HFF-Myc (cell line): Measurements from ENCODE around the gene BRD9.

ENCODE experiments used
- DNase-seq: peaks from one replicate; pipeline ENCODE4 v3.0.0-alpha.2; 2011; ENCODE audit warnings: low read depth; ENCODE audit errors: extremely low read depth
- H3K4me3 ChIP-seq: replicated peaks from 2 replicates; pipeline ENCODE4 v1.5.1; 2011; ENCODE audit warnings: low read depth, mild to moderate bottlenecking, control low read depth, low read length
- TF ChIP-seq, protein P1 (sequence below): IDR thresholded peaks from 2 replicates; pipeline ENCODE4 v1.5.1; 2012; ENCODE audit warnings: mild to moderate bottlenecking, low read depth, low read length, control low read depth; ENCODE audit errors: missing control alignments

The BRD9 gene

DNA sequence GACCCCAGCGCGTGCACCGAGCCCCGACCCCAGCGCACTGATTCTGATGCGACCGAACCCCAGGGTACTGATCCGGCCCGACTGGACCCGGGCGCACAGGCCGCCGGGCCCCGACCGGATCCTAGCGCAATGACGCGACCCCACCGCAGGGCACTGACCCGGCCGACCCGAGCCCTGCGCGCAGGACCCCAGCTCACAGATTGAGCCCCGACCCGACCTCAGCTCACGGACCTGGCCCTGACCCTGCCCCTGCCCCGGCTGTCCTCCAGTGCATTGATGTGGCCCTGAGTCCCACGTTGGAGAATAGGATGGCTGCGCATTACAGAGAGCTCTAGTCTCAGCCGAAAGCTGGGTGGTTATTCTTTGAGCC, 521 bp upstream of the BRD9 start:
- DNase-seq, result no peak
- TF ChIP-seq, protein P1, sequence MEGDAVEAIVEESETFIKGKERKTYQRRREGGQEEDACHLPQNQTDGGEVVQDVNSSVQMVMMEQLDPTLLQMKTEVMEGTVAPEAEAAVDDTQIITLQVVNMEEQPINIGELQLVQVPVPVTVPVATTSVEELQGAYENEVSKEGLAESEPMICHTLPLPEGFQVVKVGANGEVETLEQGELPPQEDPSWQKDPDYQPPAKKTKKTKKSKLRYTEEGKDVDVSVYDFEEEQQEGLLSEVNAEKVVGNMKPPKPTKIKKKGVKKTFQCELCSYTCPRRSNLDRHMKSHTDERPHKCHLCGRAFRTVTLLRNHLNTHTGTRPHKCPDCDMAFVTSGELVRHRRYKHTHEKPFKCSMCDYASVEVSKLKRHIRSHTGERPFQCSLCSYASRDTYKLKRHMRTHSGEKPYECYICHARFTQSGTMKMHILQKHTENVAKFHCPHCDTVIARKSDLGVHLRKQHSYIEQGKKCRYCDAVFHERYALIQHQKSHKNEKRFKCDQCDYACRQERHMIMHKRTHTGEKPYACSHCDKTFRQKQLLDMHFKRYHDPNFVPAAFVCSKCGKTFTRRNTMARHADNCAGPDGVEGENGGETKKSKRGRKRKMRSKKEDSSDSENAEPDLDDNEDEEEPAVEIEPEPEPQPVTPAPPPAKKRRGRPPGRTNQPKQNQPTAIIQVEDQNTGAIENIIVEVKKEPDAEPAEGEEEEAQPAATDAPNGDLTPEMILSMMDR, result no peak
- peak overlapping the region; percentile 98 for H3K4me3 ChIP-seq

DNA sequence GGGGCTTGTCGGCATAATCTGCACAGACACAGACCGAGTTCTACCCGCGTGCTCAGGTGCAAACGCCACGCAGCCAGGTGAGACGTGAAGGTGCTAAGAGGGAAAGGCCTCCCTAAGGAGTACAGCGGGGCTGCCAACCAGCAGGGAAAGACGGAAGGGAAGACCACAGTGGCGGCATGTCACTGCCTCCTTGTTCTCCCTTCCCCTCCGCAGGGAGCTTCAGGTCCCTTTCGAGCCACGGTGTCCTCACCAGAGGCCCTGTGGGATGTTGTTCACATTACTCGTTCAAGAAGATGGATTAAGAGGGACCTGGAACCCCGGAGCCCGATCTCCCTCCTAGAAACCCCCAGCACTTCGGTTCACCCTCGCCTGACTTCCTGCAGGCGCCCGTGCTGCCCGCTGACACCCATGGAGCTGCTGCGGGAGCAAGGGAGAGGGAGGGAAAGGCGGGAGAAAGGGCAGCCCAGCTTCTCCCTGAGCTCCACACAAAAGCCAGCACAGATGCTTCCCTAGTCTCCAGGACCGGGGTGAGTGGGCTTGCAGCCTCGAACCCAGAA, 686 bp downstream of the BRD9 start:
- TF ChIP-seq, protein P1, result no peak
- H3K4me3 ChIP-seq, result peak overlapping the region; percentile 98
- DNase-seq, result no peak

DNA sequence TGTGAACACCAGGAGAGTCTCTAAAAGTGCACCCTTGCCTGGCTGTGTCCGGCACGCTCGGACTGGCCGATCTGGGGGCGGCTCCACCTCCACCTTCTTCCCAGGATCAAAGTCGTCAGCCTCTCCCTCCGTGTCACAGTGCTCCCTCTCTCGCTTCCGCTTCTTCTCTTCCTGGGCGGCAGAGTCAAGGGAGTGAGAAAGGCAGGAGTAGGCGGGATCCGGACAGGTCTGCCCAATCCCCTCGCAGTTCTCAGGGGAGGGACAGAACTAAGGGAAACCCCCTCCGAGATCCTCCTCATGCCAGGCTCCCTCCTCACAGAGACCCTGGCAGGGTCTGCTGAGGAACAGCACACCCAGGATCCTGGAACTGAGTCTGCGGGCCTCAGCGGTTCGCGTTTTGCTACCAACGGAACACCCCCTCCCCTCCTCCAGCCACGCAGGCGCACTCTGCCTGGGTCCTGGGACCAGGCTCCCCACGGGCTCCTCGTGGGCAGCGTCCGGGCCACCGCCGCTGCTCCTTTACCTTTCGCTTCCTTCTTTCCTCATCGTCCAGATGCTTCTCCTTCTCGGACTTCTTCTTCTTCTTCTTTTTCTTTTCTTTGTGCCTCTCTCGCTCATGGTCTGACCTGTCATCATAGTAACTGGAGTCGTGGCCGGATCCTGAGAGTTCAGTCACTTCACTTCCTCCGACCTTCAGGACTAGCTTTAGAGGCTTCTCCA, 1.3 kb downstream of the BRD9 start:
- DNase-seq, result no peak
- TF ChIP-seq, protein P1, result no peak
- H3K4me3 ChIP-seq, result peak overlapping the region; percentile 98

DNA sequence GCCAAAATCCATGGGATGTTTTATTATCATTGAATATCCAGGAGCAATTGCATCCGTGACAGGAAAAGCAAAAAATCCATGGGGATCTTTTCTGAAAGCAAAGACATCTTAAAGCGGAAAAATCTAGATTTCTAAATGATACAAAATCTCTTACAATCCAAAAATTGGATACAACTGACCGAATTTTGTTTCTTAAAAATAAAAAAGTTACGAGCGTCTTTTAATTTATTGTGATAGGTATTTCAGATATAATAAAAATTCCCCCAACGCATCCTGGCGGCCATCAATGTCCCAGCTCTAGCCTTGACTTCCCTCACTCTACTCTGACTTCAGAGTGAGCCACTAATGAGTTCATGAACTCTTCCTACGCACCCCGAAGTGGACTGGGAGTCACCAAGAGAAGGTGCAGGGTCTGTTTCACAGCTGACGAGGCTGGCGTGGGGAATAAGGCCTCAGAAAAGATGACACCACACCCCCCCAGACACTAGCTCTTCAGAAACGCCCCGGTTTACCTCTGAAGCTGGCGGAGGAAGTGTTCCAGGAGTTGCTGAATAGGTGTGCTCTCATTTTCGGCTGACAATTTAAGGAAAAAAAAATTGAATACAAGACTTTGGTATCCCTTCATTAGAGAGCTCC, 3.4 kb downstream of the BRD9 start:
- no peak for DNase-seq
- TF ChIP-seq, protein P1, result no peak
- H3K4me3 ChIP-seq, result no peak overlapping the region

DNA sequence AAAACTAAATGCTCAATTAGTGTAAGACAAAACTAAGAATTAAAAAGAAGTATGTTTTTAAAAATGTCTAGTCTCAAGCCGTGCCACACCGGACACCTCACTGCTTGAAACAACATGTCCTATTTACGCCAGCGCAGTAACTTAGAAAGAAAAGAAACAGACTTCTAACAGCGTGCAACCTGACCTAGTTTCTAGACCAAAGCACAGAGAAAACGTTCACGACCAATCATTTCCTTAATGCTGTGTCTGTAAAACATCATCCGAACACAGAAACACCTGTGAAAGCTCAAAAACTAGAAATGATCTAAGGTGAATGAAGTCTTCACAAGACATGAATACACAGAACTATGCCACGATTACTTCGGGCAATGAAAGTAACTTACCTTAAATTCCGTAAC, 4.0 kb downstream of the BRD9 start:
- no peak overlapping the region for H3K4me3 ChIP-seq
- DNase-seq, result no peak
- TF ChIP-seq, protein P1, result no peak

DNA sequence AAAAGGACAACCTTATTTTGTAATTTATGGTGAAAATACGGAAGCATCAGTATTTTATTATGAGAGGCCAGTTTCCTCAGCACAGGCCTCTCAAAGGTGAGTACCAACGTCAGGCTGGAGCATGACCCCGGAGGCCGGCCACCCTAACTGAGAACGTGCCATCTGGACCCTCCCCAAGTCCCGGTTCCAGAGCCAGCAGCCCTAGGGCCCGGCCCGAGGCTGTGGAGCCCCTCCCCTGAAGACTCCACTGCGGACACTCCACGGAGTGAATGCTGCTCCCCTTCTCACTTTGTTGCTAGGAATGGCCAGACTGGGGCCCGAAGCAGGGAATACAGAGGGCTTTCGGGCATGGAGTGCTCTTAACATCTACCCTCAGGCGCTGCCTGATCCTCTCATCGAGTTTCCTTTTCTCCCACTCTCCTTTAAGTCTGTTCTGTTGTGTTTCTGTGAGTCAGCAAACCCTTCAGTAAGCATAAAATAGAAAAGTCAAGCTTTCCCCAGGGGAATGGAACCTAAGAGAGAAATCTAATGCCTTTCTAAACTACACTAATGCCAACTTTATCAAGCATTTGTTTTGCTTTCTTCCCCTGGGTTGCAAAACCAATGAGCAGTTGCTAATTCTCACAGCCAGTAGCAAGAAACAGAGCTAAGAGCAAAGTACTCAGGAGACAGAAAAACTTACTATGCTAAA, 4.5 kb downstream of the BRD9 start:
- TF ChIP-seq, protein P1, result no peak
- DNase-seq, result no peak
- H3K4me3 ChIP-seq, result no peak overlapping the region
